RKO (cell line): ENCODE measurements around the gene DIRAS2.
A peak's percentile ranks its signal among the peaks of the same experiment; 100 is the strongest.
"Not testable (repeated sequence)": the region's sequence is repeated elsewhere in the genome, so short reads cannot be mapped to it uniquely, and the experiment has no call there.

Experiments
- DNase-seq: peaks from one replicate; pipeline ENCODE4 v3.0.0-alpha.2; 2016; ENCODE audit warnings: low spot score

The DIRAS2 gene

GRCh38 chr9:90642570-90643539 lies at the start of gene DIRAS2:
Gene DIRAS2 (minus strand): TSS chr9:90642824. CDS start chr9:90613827, 28,997 bp downstream.
- DNase-seq, result no peak

GRCh38 chr9:90684736-90685135 lies 42.1 kb upstream of the DIRAS2 start:
- no peak for DNase-seq

- no peak for DNase-seq
These were observed 41.5 kb upstream of the DIRAS2 start for GRCh38 chr9:90684106-90684505.

- no peak for DNase-seq
These were observed 37.9 kb upstream of the DIRAS2 start for GRCh38 chr9:90680534-90680933.

GRCh38 chr9:90665072-90665471 lies 22.4 kb upstream of the DIRAS2 start:
- DNase-seq, result no peak

GRCh38 chr9:90659650-90660364 lies 17.2 kb upstream of the DIRAS2 start:
- DNase-seq, result peak; percentile 40

- DNase-seq, result no peak
These were observed 16.2 kb upstream of the DIRAS2 start for GRCh38 chr9:90658783-90659182.

GRCh38 chr9:90658181-90658580 lies 15.6 kb upstream of the DIRAS2 start:
- no peak for DNase-seq

GRCh38 chr9:90656876-90657275 lies 14.3 kb upstream of the DIRAS2 start:
- not testable (repeated sequence) for DNase-seq

- DNase-seq, result no peak
These were observed 8.6 kb upstream of the DIRAS2 start for GRCh38 chr9:90651246-90651645.

- DNase-seq, result no peak
These were observed 5.2 kb upstream of the DIRAS2 start for GRCh38 chr9:90647843-90648242.

GRCh38 chr9:90645721-90646120 lies 3.1 kb upstream of the DIRAS2 start:
- DNase-seq, result no peak

GRCh38 chr9:90641884-90642487 lies 638 bp downstream of the DIRAS2 start:
- DNase-seq, result no peak

GRCh38 chr9:90641086-90641485 lies 1.5 kb downstream of the DIRAS2 start:
- DNase-seq, result no peak

GRCh38 chr9:90640361-90640760 lies 2.3 kb downstream of the DIRAS2 start:
- no peak for DNase-seq

GRCh38 chr9:90637626-90638025 lies 5.0 kb downstream of the DIRAS2 start:
- DNase-seq, result no peak

GRCh38 chr9:90632647-90633207 lies 9.9 kb downstream of the DIRAS2 start:
- DNase-seq, result no peak

- DNase-seq, result no peak
These were observed 10.7 kb downstream of the DIRAS2 start for GRCh38 chr9:90631964-90632363.

GRCh38 chr9:90629991-90630390 lies 12.6 kb downstream of the DIRAS2 start:
- DNase-seq, result no peak

GRCh38 chr9:90629354-90629753 lies 13.3 kb downstream of the DIRAS2 start:
- no peak for DNase-seq

- DNase-seq, result no peak
These were observed 25.8 kb downstream of the DIRAS2 start for GRCh38 chr9:90616806-90617205.

GRCh38 chr9:90613502-90613901 lies 29.1 kb downstream of the DIRAS2 start:
- no peak for DNase-seq
